ENCODE data around the gene VGLL4. TPM values are rescaled to one million over a fixed set of nuclear protein-coding genes. Genes with fewer than 3 reads are reported as not detected.

VGLL4 gene
- total RNA-seq, 1 experiment from 2014 or later: 42.1 TPM

DNA sequence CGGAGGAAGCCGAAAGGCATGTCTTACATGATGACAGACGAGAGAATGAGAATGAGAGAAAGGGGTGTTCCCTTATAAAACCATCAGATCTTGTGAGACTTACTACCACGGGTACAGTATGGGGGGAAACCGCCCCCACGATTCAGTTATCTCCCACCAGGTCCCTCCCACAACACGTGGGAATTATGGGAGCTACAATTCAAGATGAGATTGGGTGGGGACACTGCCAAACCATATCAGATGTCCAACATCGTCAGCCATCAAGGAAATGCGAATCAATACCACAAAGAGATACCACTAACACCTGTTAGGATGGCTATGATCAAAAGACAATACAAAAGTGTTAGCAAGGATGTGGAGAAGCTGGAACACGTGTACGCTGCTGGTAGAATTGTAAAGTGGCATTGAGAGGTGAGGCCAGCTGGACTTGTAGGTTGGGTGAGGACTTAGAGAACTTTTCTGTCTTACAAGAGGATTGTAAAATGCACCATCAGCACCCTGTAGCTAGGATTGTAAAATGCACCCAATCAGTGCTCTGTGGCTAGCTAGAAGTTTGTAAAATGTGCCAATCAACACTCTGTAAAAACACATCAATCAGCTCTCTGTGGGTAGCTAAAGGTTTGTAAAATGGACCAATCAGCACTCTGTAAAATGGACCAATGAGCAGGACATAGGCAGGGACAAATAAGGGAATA lies 37.5 kb downstream of the VGLL4 start:
- Histone ChIP-seq H2BK20ac (ENCODE audit: low read depth, low read length, poor library complexity, severe bottlenecking) (no peak overlapping the region), H4K91ac (ENCODE audit: insufficient read length, low read depth, low read length) (no peak overlapping the region), H4K8ac (replicated peaks; ENCODE audit: insufficient read length, low read depth, low read length) (no peak overlapping the region), H3K4me2 (ENCODE audit: insufficient read depth, insufficient read length, low read length) (no peak overlapping the region), H3K79me2 (ENCODE audit: insufficient read depth, low read length) (peaks cover 16% of the 10 kb centered on the region; the same call in 1 of the 2 replicates), H3K79me1 (ENCODE audit: insufficient read depth, low read depth, low read length, poor library complexity, severe bottlenecking) (peaks cover 3% of the 10 kb centered on the region), H3K4ac (ENCODE audit: low read depth, low read length) (no peak overlapping the region), H2BK12ac (ENCODE audit: insufficient read length, low read depth, low read length) (no peak overlapping the region), H2BK5ac (ENCODE audit: insufficient read length, low read length) (no peak overlapping the region), H2AK5ac (ENCODE audit: insufficient read length, low read length) (no peak overlapping the region), H3K23ac (ENCODE audit: insufficient read length, low read depth, low read length) (no peak overlapping the region), H3K18ac (ENCODE audit: insufficient read length, low read depth, low read length) (no peak overlapping the region), H2AFZ (ENCODE audit: low read length) (no peak overlapping the region), H3T11ph (ENCODE audit: low read length) (no peak overlapping the region), H3K9ac (ENCODE audit: extremely low read depth, insufficient read length, low read length) (no peak overlapping the region), H3K23me2 (ENCODE audit: insufficient read length, low read depth, low read length, poor library complexity, severe bottlenecking) (no peaks in the 10 kb centered on the region), H3K27me3 (ENCODE audit: insufficient read depth, low read length) (no peaks in the 10 kb centered on the region), H4K5ac (ENCODE audit: insufficient read length, low read depth, low read length) (no peak overlapping the region), H3K56ac (ENCODE audit: insufficient read length, low read depth, low read length) (no peak overlapping the region), H3K4me1 (ENCODE audit: insufficient read depth, low read length) (peaks cover 8% of the 10 kb centered on the region; the same call in 1 of the 2 replicates), H3K9me3 (ENCODE audit: control insufficient read depth, low read depth, low read length) (no peaks in the 10 kb centered on the region), H3K27ac (ENCODE audit: insufficient read length, low read depth, low read length) (no peak overlapping the region), H4K20me1 (ENCODE audit: control insufficient read depth, insufficient read depth, insufficient read length) (no peaks in the 10 kb centered on the region), H2BK15ac (ENCODE audit: low read depth, low read length) (no peak overlapping the region), H2BK120ac (ENCODE audit: low read depth, low read length, poor library complexity, severe bottlenecking) (no peak overlapping the region), H3K14ac (ENCODE audit: insufficient read depth, low read length) (no peak overlapping the region)
- Mint-ChIP-seq H3K4me3 (no peak overlapping the region), H3K27ac (no peak overlapping the region), H3K27me3 (ENCODE audit: low read depth) (no peaks in the 10 kb centered on the region), H3K9me3 (no peaks in the 10 kb centered on the region), H3K36me3 (ENCODE audit: insufficient read depth in 1 of 3, low read depth in 3 of 3) (peaks cover 4 to 11% (median 7%) of the 10 kb centered on the region in 3 experiments; a peak in 5 of 7 replicates), H3K4me1 (peaks cover 71 to 80% of the 10 kb centered on the region in 2 experiments)
- no CpG with 5 or more reads among the region's 11 CpGs for WGBS (ENCODE audit: extremely low coverage, insufficient read length, low lambda C conversion rate)
- no peak for DNase-seq
- no peak for TF ChIP-seq CTCF (conservative IDR thresholded peaks at IDR 0.05)

Measured in H9 (cell line).